Measurements from ENCODE around the gene EIF4H.

DNA sequence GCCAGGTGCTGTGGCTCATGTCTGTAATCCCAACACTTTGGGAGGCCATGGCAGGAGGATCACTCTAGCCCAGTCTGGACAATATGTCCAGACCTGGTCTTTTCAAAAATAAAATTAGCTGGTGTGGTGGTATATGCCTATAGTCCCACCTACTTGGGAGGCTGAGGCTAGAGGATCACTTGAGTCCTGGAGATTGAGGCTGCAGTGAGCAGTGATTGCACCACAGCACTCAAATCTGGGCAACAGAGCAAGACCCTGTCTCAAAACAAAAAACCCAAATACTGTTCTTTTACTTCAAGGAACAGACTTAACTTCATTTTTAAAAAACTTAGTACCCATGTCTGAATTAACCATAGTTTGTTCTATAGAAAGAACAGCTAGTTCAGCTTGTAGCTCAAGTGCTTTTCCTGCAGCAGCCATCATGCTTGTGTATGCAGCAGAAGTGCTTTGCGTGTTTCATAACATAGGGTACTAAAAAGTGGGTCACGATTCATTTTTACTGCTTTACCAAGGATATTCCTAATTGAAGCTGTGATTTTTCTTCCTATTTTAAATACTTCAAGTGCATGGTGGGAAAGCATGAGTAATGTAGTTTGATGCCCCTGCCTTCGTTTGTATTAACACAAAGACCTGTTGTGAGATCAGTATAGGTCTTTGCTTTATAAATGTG, 5.9 kb downstream of the EIF4H start:
- TF ChIP-seq EZH2 (IDR thresholded peaks at IDR 0.05; ENCODE audit: insufficient read depth, poor library complexity, severe bottlenecking) = no peak
- no peak for TF ChIP-seq EZH2phosphoT487 (IDR thresholded peaks at IDR 0.05; ENCODE audit: insufficient read depth, low read depth)
